ENCODE data around the gene FOXF1.

The FOXF1 gene

DNA sequence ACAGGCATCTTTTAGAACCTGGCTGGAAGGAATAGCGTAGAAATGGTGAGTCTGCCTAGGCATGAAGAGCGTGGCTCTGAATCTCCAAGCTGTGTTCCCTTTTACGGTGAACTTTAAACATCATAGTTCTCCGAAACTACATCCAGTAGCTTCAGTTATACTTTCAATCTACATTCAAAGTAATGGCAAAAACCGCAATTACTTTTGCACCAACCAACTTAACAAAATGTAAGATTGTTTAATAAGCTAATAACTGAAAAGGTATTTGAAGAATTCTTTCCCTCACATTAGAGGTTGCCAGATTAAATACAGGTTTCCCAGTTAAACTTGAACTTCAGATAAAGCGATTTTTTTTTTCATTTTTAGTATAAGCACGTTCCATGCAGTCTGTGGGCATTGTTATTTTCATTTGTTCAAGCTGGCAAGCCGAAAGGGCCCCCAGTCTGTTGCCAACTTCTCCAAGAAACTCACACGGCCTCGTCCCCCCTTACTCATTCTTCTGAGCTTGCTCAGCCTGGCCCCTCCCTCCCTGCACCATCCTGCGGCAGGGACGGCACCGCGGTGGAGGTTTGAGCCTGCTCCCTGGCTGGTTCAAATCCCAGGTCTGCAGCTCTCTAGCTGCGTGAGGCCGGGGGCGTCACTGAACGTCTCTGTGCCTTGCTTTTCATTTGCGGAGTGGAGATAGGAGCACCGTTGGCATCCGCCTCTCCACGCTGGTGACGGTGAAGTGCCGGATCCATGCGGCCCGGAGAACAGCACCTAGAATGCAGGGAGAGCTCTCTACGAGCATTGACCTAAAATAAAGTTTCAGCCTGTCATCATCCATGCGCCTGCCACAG, 48.2 kb downstream of the FOXF1 start:
- DNase-seq: no peak

DNA sequence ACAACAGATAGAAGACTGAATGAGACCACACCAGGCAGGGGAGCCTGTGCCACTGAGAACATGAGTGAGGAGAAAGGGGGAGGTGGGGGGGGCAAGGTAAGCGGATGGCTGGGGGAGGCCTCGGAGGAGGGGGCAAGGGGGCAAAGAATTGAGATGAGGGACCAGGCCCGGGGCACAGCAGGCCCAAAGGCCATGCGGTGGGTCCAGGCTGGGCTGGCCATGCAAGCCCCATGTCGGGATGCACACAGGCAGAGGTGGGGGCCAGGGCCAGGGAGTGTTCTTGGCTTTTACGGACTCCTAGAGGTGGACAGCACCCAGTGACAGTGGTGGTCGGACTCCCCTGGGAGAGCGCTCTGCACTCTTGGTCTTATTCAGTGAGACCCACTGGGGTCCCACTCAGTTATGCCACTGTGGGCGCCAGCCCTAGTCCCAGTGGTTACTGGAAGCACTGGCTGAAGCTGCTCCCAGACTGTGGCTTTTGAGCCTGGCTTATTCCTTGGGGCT, 49.5 kb downstream of the FOXF1 start:
- DNase-seq: no peak

DNA sequence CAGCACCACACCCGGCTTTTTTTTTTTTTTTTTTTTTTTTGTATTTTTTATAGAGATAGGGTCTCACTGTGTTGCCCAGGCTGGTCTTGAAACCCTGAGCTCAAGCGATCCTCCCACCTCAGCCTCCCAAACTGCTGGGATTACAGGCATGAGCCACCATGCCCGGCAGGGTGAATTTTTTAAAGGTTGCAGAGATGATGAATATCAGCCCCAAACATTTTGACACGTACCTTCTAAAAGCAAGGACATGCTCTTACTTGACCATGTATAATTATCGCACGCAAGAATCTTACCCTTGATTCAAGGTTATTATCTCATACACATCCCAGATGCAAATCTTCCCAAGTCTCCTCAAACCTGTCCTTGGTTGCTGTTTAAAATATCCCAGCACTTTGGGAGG, 52.0 kb downstream of the FOXF1 start:
- no peak for DNase-seq

DNA sequence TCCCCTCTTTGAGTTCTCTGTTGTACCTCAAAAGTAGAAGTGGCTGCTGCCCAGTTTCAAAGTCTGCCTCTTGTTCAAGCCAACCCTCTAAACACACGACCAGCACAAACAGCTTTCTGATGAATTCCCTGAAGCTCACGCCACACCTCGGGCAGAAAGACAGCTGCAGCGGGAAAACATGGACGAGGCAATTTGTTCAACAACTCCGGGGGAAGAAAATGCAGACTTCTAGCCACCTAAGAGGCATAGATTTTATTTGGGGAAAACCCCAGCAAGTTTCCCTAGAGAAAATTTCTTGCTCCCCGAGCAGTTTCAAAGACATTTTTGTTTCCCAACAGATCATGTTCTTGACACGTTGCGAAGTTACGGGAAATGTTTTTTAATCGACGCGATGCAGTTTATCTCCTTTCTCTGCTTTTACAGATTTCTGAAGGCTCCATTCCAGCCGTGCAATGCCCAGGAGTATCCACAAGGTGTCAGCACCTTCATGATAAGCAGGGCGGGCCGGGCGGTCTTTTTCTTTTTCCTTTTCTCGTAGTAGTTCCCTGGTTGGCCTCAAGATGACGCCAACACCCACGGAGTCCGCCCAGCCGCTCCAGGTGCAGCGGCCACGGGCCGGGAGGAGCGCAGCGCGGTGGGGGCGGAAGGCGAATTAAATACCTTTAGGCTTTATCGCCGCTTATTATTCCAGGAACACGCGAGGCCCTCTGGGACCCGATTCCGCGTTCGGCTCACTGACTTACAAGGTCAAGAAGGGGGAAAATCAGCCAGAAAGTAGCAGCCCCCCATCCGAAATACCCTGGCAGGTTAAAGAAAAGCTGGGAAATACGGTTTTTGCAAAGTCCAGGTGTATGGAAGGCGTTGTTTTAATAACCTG, 53.4 kb downstream of the FOXF1 start:
- DNase-seq: peak; percentile 55 to 82

All from NCI-H526 (cell line).